ENCODE results near the gene C1orf159.

C1orf159 gene

GRCh38 chr1:1090424-1091343, 25.2 kb downstream of the C1orf159 start:
- no peak overlapping the region for H3K4me3 ChIP-seq (ENCODE audit: low read length)
- no peaks in the 10 kb centered on the region for H3K36me3 ChIP-seq (ENCODE audit: control insufficient read depth, insufficient read depth, low read length)
- no peaks in the 10 kb centered on the region for H3K9me3 ChIP-seq (ENCODE audit: control insufficient read depth, low read length)
- no peak overlapping the region for H3K9ac ChIP-seq (ENCODE audit: low read length)
- H3K4me1 ChIP-seq (ENCODE audit: control insufficient read depth, insufficient read depth, low read length), result no peaks in the 10 kb centered on the region
- H3K27me3 ChIP-seq (ENCODE audit: control insufficient read depth, insufficient read depth, low read length), result no peaks in the 10 kb centered on the region

- no peaks in the 10 kb centered on the region for H3K9me3 ChIP-seq (ENCODE audit: control insufficient read depth, low read length)
- H3K9ac ChIP-seq (ENCODE audit: low read length), result no peak overlapping the region
- H3K4me1 ChIP-seq (ENCODE audit: control insufficient read depth, insufficient read depth, low read length), result no peaks in the 10 kb centered on the region
- H3K36me3 ChIP-seq (ENCODE audit: control insufficient read depth, insufficient read depth, low read length), result no peaks in the 10 kb centered on the region
- no peaks in the 10 kb centered on the region for H3K27me3 ChIP-seq (ENCODE audit: control insufficient read depth, insufficient read depth, low read length)
- H3K4me3 ChIP-seq (ENCODE audit: low read length), result no peak overlapping the region
These were observed 26.0 kb downstream of the C1orf159 start for GRCh38 chr1:1089731-1090423.

- Histone ChIP-seq H3K9ac (ENCODE audit: low read length) (no peak overlapping the region), H3K36me3 (ENCODE audit: control insufficient read depth, insufficient read depth, low read length) (no peaks in the 10 kb centered on the region), H3K4me1 (ENCODE audit: control insufficient read depth, insufficient read depth, low read length) (no peaks in the 10 kb centered on the region), H3K27me3 (ENCODE audit: control insufficient read depth, insufficient read depth, low read length) (no peaks in the 10 kb centered on the region), H3K9me3 (ENCODE audit: control insufficient read depth, low read length) (no peaks in the 10 kb centered on the region), H3K4me3 (ENCODE audit: low read length) (no peak overlapping the region)
These were observed 26.8 kb downstream of the C1orf159 start for GRCh38 chr1:1088801-1089680.

GRCh38 chr1:1088029-1088800, 27.7 kb downstream of the C1orf159 start:
- H3K9ac ChIP-seq (ENCODE audit: low read length), result no peak overlapping the region
- H3K9me3 ChIP-seq (ENCODE audit: control insufficient read depth, low read length), result no peaks in the 10 kb centered on the region
- no peaks in the 10 kb centered on the region for H3K4me1 ChIP-seq (ENCODE audit: control insufficient read depth, insufficient read depth, low read length)
- no peaks in the 10 kb centered on the region for H3K36me3 ChIP-seq (ENCODE audit: control insufficient read depth, insufficient read depth, low read length)
- H3K27me3 ChIP-seq (ENCODE audit: control insufficient read depth, insufficient read depth, low read length), result no peaks in the 10 kb centered on the region
- no peak overlapping the region for H3K4me3 ChIP-seq (ENCODE audit: low read length)

GRCh38 chr1:1087351-1088028, 28.4 kb downstream of the C1orf159 start:
- no peak overlapping the region for H3K4me3 ChIP-seq (ENCODE audit: low read length)
- no peaks in the 10 kb centered on the region for H3K27me3 ChIP-seq (ENCODE audit: control insufficient read depth, insufficient read depth, low read length)
- no peak overlapping the region for H3K9ac ChIP-seq (ENCODE audit: low read length)
- H3K4me1 ChIP-seq (ENCODE audit: control insufficient read depth, insufficient read depth, low read length), result no peaks in the 10 kb centered on the region
- no peaks in the 10 kb centered on the region for H3K36me3 ChIP-seq (ENCODE audit: control insufficient read depth, insufficient read depth, low read length)
- H3K9me3 ChIP-seq (ENCODE audit: control insufficient read depth, low read length), result no peaks in the 10 kb centered on the region

- Histone ChIP-seq H3K9me3 (ENCODE audit: control insufficient read depth, low read length) (no peaks in the 10 kb centered on the region), H3K9ac (ENCODE audit: low read length) (no peak overlapping the region), H3K4me3 (ENCODE audit: low read length) (no peak overlapping the region), H3K36me3 (ENCODE audit: control insufficient read depth, insufficient read depth, low read length) (no peaks in the 10 kb centered on the region), H3K4me1 (ENCODE audit: control insufficient read depth, insufficient read depth, low read length) (no peaks in the 10 kb centered on the region), H3K27me3 (ENCODE audit: control insufficient read depth, insufficient read depth, low read length) (no peaks in the 10 kb centered on the region)
These were observed 29.0 kb downstream of the C1orf159 start for GRCh38 chr1:1086911-1087341.

- Histone ChIP-seq H3K4me1 (ENCODE audit: control insufficient read depth, insufficient read depth, low read length) (no peaks in the 10 kb centered on the region), H3K9ac (ENCODE audit: low read length) (no peak overlapping the region), H3K36me3 (ENCODE audit: control insufficient read depth, insufficient read depth, low read length) (no peaks in the 10 kb centered on the region), H3K9me3 (ENCODE audit: control insufficient read depth, low read length) (no peaks in the 10 kb centered on the region), H3K4me3 (ENCODE audit: low read length) (no peak overlapping the region), H3K27me3 (ENCODE audit: control insufficient read depth, insufficient read depth, low read length) (no peaks in the 10 kb centered on the region)
These were observed 29.7 kb downstream of the C1orf159 start for GRCh38 chr1:1085911-1086841.

GRCh38 chr1:1085171-1085841, 30.6 kb downstream of the C1orf159 start:
- Histone ChIP-seq H3K9me3 (ENCODE audit: control insufficient read depth, low read length) (no peaks in the 10 kb centered on the region), H3K4me3 (ENCODE audit: low read length) (no peak overlapping the region), H3K4me1 (ENCODE audit: control insufficient read depth, insufficient read depth, low read length) (peaks cover 2% of the 10 kb centered on the region), H3K27me3 (ENCODE audit: control insufficient read depth, insufficient read depth, low read length) (no peaks in the 10 kb centered on the region), H3K9ac (ENCODE audit: low read length) (no peak overlapping the region), H3K36me3 (ENCODE audit: control insufficient read depth, insufficient read depth, low read length) (no peaks in the 10 kb centered on the region)

GRCh38 chr1:1084372-1085170, 31.3 kb downstream of the C1orf159 start:
- no peak overlapping the region for H3K9ac ChIP-seq (ENCODE audit: low read length)
- no peaks in the 10 kb centered on the region for H3K36me3 ChIP-seq (ENCODE audit: control insufficient read depth, insufficient read depth, low read length)
- H3K9me3 ChIP-seq (ENCODE audit: control insufficient read depth, low read length), result no peaks in the 10 kb centered on the region
- no peak overlapping the region for H3K4me3 ChIP-seq (ENCODE audit: low read length)
- peaks cover 9% of the 10 kb centered on the region for H3K4me1 ChIP-seq (ENCODE audit: control insufficient read depth, insufficient read depth, low read length)
- peaks cover 7% of the 10 kb centered on the region for H3K27me3 ChIP-seq (ENCODE audit: control insufficient read depth, insufficient read depth, low read length)
